GM12878 (cell line): Measurements from ENCODE around the gene RASA4. TPM values are rescaled to one million over a fixed set of nuclear protein-coding genes. Genes with fewer than 3 reads are reported as not detected.
"Not testable (repeated sequence)": the region's sequence is repeated elsewhere in the genome, so short reads cannot be mapped to it uniquely, and the experiment has no call there.

ENCODE experiments used
- ATAC-seq: fragments of 200-7000 bp; cut with Tn5 transposase; 3 replicates; pipeline ENCODE4 v1.9.1; 2020; ENCODE audit warnings: mild to moderate bottlenecking, moderate library complexity
- BruUV-seq: library from RNA; stranded (reverse); fragments of 400-500 nt; replicated peaks from 2 replicates; lab custom pipeline; 2021; lab: Mats Ljungman, UMichigan
- CTCF ChIA-PET: fragments of 300-600 bp; sonication (Branson Sonifier 250); formaldehyde crosslinking; extraction: SDS; loops from one replicate; lab custom pipeline; 2021; ENCODE audit warnings: inconsistent platforms; lab: Yijun Ruan, JAX
- POLR2A ChIA-PET: fragments of 350-600 bp; formaldehyde crosslinking; extraction: SDS; loops from one replicate; lab custom pipeline; 2021; ENCODE audit warnings: inconsistent platforms; lab: Charles Lee
- RAD21 ChIA-PET: fragments of 300-600 bp; sonication (Branson Sonifier 250); formaldehyde crosslinking; loops from one replicate; lab custom pipeline; 2023; ENCODE audit warnings: antibody characterized with exemption; ENCODE audit not compliant: unreplicated experiment; lab: Charles Lee
- SMC1A ChIA-PET: fragments of 300-600 bp; sonication (Branson Sonifier 250); formaldehyde crosslinking; loops from one replicate; lab custom pipeline; 2023; ENCODE audit not compliant: unreplicated experiment, uncharacterized antibody; lab: Charles Lee
- DNase-seq: peaks from one replicate; pipeline ENCODE4 v3.0.0-alpha.2; 2011; ENCODE audit warnings: low read depth, low spot score
- FAIRE-seq: peaks from 3 replicates; lab custom pipeline; 2011; peaks lifted over from hg19 to GRCh38; lab: Jason Lieb, UNC
- H2AFZ ChIP-seq: 2 replicates; pipeline ENCODE4 v1.6.0; 2011; ENCODE audit warnings: low read depth, low read length, control low read depth; ENCODE audit not compliant: control insufficient read depth
- H3K27ac ChIP-seq: 2 replicates; pipeline ENCODE4 v1.5.1; 2011; ENCODE audit warnings: control low read depth; ENCODE audit not compliant: control insufficient read depth, insufficient read depth
- H3K27me3 ChIP-seq, 2 experiments: replicated peaks in 1 of 2; 2 replicates each; pipeline versions ENCODE4 v1.6.0 to v1.6.1; 2011; ENCODE audit warnings: low read length in 1 of 2; ENCODE audit not compliant: control insufficient read depth in 2 of 2, insufficient read depth in 2 of 2
- H3K36me3 ChIP-seq, 2 experiments: 2 replicates each; pipeline ENCODE4 v1.5.1; 2011; ENCODE audit warnings: low read length in 1 of 2; ENCODE audit not compliant: control insufficient read depth in 2 of 2, insufficient read depth in 2 of 2
- H3K4me1 ChIP-seq: 2 replicates; pipeline ENCODE4 v1.6.1; 2011; ENCODE audit warnings: mild to moderate bottlenecking, low read length, moderate library complexity, mixed read lengths; ENCODE audit not compliant: control insufficient read depth, insufficient read depth
- H3K4me2 ChIP-seq: 2 replicates; pipeline ENCODE4 v1.6.0; 2011; ENCODE audit warnings: control low read depth; ENCODE audit not compliant: control insufficient read depth, insufficient read depth
- H3K4me3 ChIP-seq: fragments of 200-600 bp; sonication (generic); 2 replicates; pipeline ENCODE4 v1.5.1; 2016
- H3K79me2 ChIP-seq: 2 replicates; pipeline ENCODE4 v1.6.0; 2011; ENCODE audit warnings: low read length; ENCODE audit not compliant: control insufficient read depth, insufficient read depth
- H3K9ac ChIP-seq: 2 replicates; pipeline ENCODE4 v1.8.0; 2011; ENCODE audit warnings: low read length, control low read depth, mixed read lengths; ENCODE audit not compliant: control insufficient read depth, insufficient read depth
- H3K9me3 ChIP-seq: replicated peaks from 3 replicates; pipeline ENCODE4 v1.5.1; 2011; ENCODE audit warnings: mild to moderate bottlenecking, low read length; ENCODE audit not compliant: control insufficient read depth, insufficient read depth
- H4K20me1 ChIP-seq: 2 replicates; pipeline ENCODE4 v1.6.0; 2011; ENCODE audit not compliant: control insufficient read depth, insufficient read depth
- WGBS: methylation state at CpG from one replicate; pipeline ENCODE4 v1.1.6; 2016; ENCODE audit warnings: low lambda C conversion rate; ENCODE audit not compliant: insufficient replicate concordance, insufficient coverage; ENCODE audit errors: missing lambda C conversion rate; 5-methylcytosine and 5-hydroxymethylcytosine counted together
- in situ Hi-C: fragments of 300-500 bp; cut with MboI; formaldehyde crosslinking; loops from 9 replicates; pipeline ENCODE4 v1.14.3; 2018; ENCODE audit warnings: mixed read lengths
- intact Hi-C: fragments of 100-400 bp; cut with micrococcal nuclease; formaldehyde crosslinking; loops from one replicate; pipeline ENCODE4 v1.14.2; 2022; ENCODE audit not compliant: unreplicated experiment
- polyA plus RNA-seq, 11 experiments: library from polyadenylated mRNA; depleted of rRNA in 4 of 11; unstranded in 6 of 11; stranded (reverse) in 5 of 11; fragments of >200 nt; fragmentation: Nextera tagmentation in 4 of 11; fragmentation: Illumina TruSeq in 1 of 11; extraction: Ambion mirVana in 4 of 11; extraction: Trizol in 1 of 11; gene quantifications; 1 replicate in 1 of 11; 2 replicates in 10 of 11; pipeline versions ENCODE4 v1.2.1 to v1.2.3, GENCODE V29; 2011 to 2016; ENCODE audit warnings: inconsistent platforms in 2 of 11, missing spikeins in 2 of 11, low read depth in 1 of 11
- total RNA-seq, 4 experiments: library from RNA; depleted of rRNA in 3 of 4; stranded (reverse); fragments of >200 nt in 3 of 4; fragmentation: Illumina TruSeq in 1 of 4; extraction: Trizol in 1 of 4; gene quantifications; 2 replicates each; pipeline versions ENCODE4 v1.2.1 to v1.2.3, GENCODE V29; 2013 to 2021

Gene RASA4
- total and polyA plus RNA-seq, 10 of the 15 experiments (the other 5 are each of a cell fraction or from before 2014, with no cell fraction given): 1.7 to 35.8 (median 14.0) TPM

- DNase-seq, H3K79me2 ChIP-seq, POLR2A ChIA-PET, RAD21 ChIA-PET, H3K4me2 ChIP-seq, H3K27me3 ChIP-seq, intact Hi-C loops, H3K9me3 ChIP-seq, ATAC-seq, H3K9ac ChIP-seq, H3K36me3 ChIP-seq, SMC1A ChIA-PET, BruUV-seq, CTCF ChIA-PET, H4K20me1 ChIP-seq, H3K4me3 ChIP-seq, H3K27ac ChIP-seq, in situ Hi-C loops, H2AFZ ChIP-seq, H3K4me1 ChIP-seq, FAIRE-seq: not testable (repeated sequence)
- WGBS: 94% methylated on average over 3 of the region's 8 CpGs
Measured at GRCh38 chr7:102542083-102542482, 74.5 kb downstream of the RASA4 start.

- DNase-seq, RAD21 ChIA-PET, ATAC-seq, H3K9ac ChIP-seq, H3K4me1 ChIP-seq, H3K4me3 ChIP-seq, H3K79me2 ChIP-seq, H4K20me1 ChIP-seq, CTCF ChIA-PET, H2AFZ ChIP-seq, SMC1A ChIA-PET, H3K4me2 ChIP-seq, POLR2A ChIA-PET, H3K9me3 ChIP-seq, intact Hi-C loops, H3K27ac ChIP-seq, in situ Hi-C loops, H3K27me3 ChIP-seq, FAIRE-seq, H3K36me3 ChIP-seq, BruUV-seq: not testable (repeated sequence)
- 85% methylated on average over 4 of the region's 6 CpGs for WGBS
Measured at GRCh38 chr7:102540604-102541003, 76.0 kb downstream of the RASA4 start.

GRCh38 chr7:102535062-102535615 is 81.4 kb downstream of the RASA4 start:
- in situ Hi-C loops, SMC1A ChIA-PET, H3K27me3 ChIP-seq, RAD21 ChIA-PET, H3K79me2 ChIP-seq, H3K36me3 ChIP-seq, H3K9ac ChIP-seq, BruUV-seq, H3K9me3 ChIP-seq, H3K4me3 ChIP-seq, H3K27ac ChIP-seq, H2AFZ ChIP-seq, H4K20me1 ChIP-seq, FAIRE-seq, CTCF ChIA-PET, POLR2A ChIA-PET, DNase-seq, ATAC-seq, H3K4me2 ChIP-seq, intact Hi-C loops, H3K4me1 ChIP-seq: not testable (repeated sequence)
- WGBS: 41% methylated on average over 2 of the region's 8 CpGs

- BruUV-seq: TSS peak; percentile 72
- H3K79me2 ChIP-seq, H3K9me3 ChIP-seq, H2AFZ ChIP-seq, in situ Hi-C loops, H3K36me3 ChIP-seq, H3K27ac ChIP-seq, intact Hi-C loops, H3K4me2 ChIP-seq, POLR2A ChIA-PET, CTCF ChIA-PET, DNase-seq, H3K27me3 ChIP-seq, SMC1A ChIA-PET, RAD21 ChIA-PET, H3K9ac ChIP-seq, H3K4me1 ChIP-seq, ATAC-seq, H4K20me1 ChIP-seq, FAIRE-seq, H3K4me3 ChIP-seq: not testable (repeated sequence)
- WGBS: 72% methylated on average over 2 of the region's 2 CpGs
Measured at GRCh38 chr7:102532127-102532526, 84.4 kb downstream of the RASA4 start.
